Fibroblast of skin of back (primary cell): ENCODE results near the gene RASSF6. TPM values are rescaled to one million over a fixed set of nuclear protein-coding genes. Genes with fewer than 3 reads are reported as not detected.
"Not testable (repeated sequence)": the region's sequence is repeated elsewhere in the genome, so short reads cannot be mapped to it uniquely, and the experiment has no call there.

Experiments used
- DNase-seq: peaks from one replicate; pipeline ENCODE4 v3.0.0-alpha.2; 2013
- polyA plus RNA-seq, 2 experiments: library from polyadenylated mRNA; unstranded; fragments of 120-200 nt; gene quantifications; one replicate each; pipeline ENCODE4 v1.2.1, GENCODE V29; 2013; ENCODE audit not compliant: insufficient read length in 2 of 2

RASSF6 gene, protein sequence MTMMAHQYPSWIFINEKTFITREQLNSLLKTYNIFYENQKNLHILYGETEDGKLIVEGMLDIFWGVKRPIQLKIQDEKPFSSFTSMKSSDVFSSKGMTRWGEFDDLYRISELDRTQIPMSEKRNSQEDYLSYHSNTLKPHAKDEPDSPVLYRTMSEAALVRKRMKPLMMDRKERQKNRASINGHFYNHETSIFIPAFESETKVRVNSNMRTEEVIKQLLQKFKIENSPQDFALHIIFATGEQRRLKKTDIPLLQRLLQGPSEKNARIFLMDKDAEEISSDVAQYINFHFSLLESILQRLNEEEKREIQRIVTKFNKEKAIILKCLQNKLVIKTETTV
- polyA plus RNA-seq (2013, experiment 1 of 2; ENCODE audit: insufficient read length): not detected
- polyA plus RNA-seq (2013, experiment 2 of 2; ENCODE audit: insufficient read length): not detected

DNA sequence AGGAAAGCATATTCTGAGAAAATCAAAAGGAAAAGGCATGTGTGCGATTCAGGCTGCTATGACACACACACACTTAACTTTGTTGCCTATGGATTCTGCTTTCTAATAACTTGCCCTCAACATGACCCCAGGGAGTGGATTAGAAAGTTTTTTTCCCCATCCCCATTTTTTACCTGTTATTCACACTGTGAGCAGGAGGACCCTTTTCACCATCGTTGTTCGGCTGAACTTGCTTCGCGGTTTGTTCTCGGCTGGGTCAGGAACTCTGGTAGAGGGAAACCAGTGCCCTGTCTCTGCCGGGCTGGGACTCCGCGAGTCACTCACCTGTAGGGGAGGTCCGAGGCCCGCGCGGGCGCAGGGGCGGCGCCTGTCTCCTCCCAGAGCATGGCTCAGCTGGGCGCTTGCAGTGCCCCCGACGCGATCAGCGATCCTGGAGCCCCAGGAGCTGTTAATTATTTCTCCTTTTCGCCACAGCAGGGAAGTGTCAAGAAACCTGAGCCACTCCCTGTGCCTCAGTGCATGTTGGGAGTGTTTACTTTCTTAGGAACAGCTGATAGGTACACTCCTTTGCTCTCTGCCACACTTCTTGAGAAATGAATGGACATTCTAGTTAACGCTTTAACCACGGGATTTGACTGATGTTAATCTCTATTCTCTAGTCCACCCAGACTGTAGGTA is at the start of gene RASSF6:
Gene RASSF6 (minus strand): TSS at position 322 of the 678 bp plus-strand sequence. CDS start 8,641 bp downstream, outside the sequence.
- no peak for DNase-seq

DNA sequence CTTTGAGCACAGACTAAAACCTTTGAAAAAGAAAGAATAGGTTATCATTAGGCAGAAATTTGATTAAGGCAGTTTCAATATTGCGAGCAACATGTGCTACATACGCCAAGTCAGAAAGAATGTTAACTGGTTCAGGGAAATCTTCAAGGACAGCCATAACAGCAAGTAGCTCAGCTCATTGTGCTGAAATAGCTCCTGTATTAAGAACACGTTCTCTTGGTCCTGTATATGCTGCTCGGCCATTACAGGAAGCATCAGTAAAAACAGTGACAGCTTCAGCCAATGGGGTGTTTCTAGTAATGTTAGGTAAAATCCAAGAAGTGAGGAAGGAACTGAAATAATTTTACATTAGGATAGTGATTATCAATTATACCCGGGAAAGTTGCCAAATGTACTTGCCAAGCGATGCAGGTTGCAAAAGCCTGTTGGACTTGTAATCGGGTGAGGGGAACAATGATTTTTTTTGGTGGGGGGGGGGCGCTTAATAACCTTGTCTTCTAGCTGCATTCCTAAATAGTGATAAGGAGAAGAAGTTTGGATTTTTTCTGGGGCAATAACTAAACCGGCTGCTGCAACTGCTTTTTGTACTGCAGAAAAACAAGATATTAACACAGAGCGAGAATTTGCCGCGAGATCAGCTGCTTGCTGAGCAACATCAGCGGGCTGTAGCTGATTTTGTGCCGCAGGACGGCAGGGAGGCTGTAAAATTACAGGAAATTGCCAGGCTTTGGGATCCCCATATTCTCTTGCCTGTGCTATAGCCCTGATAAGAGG is 49.4 kb upstream of the RASSF6 start:
- no peak for DNase-seq

- peak; percentile 28 for DNase-seq
These were observed 48.6 kb upstream of the RASSF6 start for GRCh38 chr4:73668782-73669201.

GRCh38 chr4:73665924-73666323 is 45.7 kb upstream of the RASSF6 start:
- DNase-seq: not testable (repeated sequence)

DNA sequence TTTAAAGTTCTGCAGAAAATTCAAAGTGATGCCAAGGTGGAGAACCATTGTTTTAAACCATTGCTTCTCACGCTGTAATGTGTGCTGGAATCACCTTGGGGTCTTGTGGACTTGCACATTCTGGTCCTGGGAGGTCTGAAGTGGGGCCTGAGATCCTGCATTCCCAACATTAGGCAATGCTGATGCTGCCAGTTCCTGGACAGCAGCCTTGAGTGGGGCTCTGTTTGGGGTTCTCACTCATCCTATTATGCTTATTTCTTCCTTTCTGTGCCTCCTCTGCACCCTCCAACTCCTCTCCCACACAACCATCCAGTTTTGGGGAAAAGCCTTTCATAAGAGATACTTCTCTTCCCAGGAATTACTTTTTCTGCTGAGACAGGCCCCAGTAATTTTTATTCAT is 44.2 kb upstream of the RASSF6 start:
- no peak for DNase-seq

GRCh38 chr4:73663576-73663975 is 43.3 kb upstream of the RASSF6 start:
- no peak for DNase-seq

DNA sequence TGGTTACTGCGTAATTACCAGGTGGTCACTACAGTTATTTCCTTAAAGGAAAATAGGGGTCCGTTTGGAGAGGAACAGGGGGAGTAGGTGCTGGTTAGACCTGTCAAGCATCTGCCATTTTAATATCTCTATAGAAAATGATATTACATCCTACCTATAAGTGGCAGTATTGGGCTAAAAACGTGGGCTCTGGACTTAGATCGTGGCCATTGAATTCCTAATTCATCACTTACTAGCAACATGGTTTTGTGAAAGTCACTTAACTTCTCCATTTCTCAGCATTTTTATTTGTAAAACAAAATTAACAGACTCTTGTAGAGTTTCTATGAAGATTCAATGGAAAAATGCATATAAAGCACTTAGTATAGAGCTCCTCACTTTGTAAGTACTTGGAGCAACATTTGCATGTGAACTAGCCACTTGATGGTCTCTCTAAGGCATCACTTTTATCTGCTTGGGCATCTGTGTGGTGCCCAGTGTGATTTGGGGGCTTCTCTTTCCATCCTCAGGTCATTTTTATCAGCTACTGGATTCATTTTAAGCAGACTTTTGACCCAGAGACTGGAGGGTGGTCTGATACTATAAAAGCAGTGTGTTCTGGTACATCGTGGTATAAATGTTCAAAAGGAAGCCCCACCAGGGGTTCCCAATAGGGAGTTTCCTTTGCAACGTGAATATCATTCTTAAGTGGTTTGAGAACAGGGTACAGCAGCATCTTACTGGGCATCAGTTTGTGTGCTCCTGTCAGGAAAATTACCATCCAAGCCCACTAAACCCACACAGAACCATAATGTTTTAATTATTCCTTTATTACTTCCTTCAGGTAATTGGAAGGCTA is 42.7 kb upstream of the RASSF6 start:
- peak; percentile 70 for DNase-seq

DNA sequence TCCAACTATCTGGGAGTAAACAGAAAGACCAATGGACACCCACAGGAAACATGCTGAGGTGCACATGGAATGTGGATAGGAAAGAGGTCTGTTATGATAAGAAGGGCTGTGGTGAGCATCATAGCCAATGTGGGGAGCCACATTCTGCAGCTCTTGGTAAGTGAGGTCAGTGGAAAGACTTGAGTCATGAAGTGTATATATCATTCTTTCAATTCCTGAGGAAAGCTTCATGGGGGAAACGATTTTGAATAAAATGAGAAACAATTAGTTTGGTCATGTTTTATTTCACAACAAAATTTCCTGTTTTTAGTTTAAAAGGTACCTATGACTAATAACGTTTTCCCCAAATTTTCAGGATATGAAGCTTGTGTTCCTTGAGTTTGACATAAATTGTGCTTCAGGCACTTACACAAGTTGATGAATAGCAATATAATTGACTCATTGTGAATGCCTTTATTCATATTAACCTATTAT is 41.4 kb upstream of the RASSF6 start:
- peak; percentile 99 for DNase-seq

GRCh38 chr4:73660808-73661207 is 40.6 kb upstream of the RASSF6 start:
- DNase-seq: no peak

- DNase-seq: peak; percentile 57
These were observed 33.5 kb upstream of the RASSF6 start for GRCh38 chr4:73653695-73654106.

DNA sequence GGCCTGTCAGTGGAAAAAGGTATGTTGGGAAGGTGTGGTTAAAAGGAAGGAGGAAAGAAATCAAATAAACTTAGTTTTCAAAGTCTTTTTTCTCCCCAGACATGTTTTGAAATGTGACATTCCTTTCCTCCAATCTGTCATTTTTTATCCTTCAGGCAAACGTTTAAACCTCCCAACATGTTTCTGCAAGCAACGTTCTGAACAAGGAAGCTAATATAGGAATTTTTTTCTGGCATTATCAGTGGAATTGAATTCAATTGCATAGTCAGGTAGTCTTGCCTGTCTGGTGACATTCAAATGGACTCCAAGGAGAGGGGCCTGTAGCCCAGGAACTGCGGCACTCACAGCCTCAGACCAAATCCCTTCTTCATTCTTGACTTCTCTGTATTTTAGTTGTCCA is 30.0 kb upstream of the RASSF6 start:
- no peak for DNase-seq

DNA sequence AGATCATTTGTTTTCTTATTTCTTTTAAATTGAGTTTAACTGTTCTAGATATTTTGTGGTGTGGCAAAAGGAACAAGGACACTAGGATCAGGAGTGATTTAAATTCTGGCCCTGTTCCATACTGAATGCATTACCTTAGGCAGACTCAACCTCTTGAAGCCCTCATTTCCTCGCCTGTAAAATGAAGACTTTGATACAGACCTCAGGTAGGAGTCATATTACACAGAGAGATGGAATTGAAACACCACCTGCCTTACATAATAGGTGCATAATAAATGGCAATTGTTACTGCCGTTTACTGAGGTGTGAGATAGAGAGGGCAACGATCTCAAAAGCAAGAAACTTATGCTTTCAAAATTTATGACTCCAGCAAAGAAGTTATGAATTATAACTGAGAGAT is 28.2 kb upstream of the RASSF6 start:
- no peak for DNase-seq

GRCh38 chr4:73646117-73646516 is 25.9 kb upstream of the RASSF6 start:
- DNase-seq: no peak

DNA sequence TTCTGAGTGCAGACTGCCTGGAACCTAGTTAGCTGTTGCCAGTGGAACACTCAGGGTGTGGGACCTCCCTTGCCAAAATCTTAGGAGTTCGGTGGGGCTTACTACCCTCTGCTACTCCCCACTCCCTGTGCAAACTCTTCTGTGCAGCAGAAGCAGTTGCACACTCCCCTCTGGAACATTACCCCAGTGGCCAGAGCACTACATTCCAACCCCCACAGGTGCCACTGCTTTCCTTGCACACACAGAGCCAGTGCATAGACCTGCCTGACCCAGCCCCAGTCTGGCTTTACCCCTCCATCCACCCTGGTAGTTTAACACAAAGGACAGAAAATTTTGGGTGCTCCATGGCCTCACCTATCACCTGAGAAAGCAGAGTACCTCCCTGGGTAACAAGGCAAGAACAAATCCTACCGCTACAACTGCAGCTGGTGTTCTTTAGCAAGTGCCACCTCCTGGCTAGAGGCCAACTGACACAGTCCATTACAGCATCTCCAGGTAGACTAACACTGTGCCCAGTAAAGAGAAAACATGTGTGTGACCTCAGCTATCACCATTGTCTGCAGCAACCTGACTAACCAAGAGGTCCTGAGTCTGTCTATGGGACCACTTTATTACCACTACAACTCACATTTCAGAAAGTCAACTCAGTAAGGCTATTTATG is 11.5 kb upstream of the RASSF6 start:
- DNase-seq: no peak

DNA sequence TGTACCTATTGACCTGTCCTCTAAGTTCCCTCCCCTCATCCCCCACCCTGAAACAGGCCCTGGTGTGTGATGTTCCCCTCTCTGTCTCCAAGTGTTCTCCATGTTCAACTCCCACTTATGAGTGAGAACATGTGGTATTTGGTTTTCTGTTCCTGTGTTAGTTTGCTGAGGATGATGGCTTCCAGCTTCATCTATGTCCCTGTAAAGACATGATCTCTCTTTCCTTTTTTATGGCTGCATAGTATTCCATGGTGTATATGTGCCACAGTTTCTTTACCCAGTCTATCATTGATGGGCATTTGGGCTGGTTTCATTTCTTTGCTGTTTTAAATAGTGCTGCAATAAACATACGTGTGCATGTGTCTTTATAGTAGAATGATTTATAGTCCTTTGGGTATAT is 8.6 kb upstream of the RASSF6 start:
- not testable (repeated sequence) for DNase-seq

DNA sequence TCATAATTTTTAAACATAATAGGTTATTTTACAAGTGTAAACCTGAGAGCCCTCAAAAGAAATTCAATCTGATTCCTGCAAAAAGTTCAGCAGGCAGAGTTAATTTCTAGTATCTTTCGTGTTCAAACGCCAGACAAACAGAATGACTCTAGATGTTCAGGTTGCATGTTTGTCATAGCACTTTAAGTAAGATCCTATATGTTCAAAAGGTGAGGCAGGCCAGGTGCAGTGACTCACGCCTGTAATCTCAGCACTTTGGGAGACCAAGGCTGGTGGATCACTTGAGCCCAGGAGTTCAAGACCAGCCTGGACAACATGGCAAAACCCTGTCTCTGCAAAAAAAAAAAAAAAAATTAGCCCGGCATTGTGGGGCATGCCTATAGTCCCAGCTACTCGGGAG is 1.1 kb upstream of the RASSF6 start:
- no peak for DNase-seq

GRCh38 chr4:73619346-73619745 is 890 bp downstream of the RASSF6 start:
- DNase-seq: no peak

GRCh38 chr4:73617256-73617655 is 3.0 kb downstream of the RASSF6 start:
- no peak for DNase-seq

DNA sequence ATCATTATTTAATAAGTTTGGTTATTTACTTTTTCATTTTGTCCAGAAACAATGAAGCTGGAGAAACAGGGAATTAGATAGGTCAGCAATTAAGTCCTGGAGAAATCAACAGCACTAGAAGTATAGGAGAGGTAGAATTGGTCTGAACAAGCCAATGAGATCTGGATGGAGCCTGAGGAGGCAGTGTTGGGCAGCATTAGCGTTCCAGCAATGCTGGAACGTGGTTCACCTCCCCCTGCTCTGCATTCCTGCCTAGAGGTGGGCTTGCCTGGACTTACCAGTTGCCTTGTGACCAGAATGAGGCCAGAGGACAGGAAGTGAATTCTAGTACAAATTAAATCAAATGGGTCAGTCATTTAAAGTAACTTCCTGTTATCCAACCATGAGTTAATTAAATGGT is 4.6 kb downstream of the RASSF6 start:
- DNase-seq: no peak

GRCh38 chr4:73614311-73614867 is 5.8 kb downstream of the RASSF6 start:
- DNase-seq: no peak

DNA sequence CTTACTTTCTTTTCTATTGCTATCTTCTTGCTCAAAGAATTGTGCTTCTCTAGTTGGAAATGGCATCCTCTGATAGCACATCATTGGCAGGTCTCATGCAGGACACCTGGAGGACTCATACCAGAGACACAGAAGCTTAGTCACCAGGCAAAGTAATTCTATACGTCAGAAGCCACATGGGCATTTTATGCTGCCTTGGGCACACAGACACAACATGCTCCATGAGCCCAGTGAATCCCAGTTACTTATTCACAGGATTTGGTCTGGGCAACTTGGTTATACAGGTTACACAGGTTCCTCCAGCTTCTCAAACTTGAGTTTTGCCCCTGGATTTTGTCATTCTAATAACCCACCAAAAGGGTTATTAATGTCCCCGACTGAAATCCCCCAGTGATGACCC is 7.1 kb downstream of the RASSF6 start:
- no peak for DNase-seq
